Cardiac fibroblast (primary cell): ENCODE results near the gene PREX1.
A peak's percentile ranks its signal among the peaks of the same experiment; 100 is the strongest.

ENCODE experiments used
- DNase-seq, 2 donors: peaks; one replicate each; pipeline versions ENCODE4 v3.0.0 to v3.0.0-alpha.2; 2010; ENCODE audit warnings: low read depth in 2 of 2
- H3K4me3 ChIP-seq, 2 donors: replicated peaks in 1 of 2; 1 replicate in 1 of 2; 2 replicates in 1 of 2; pipeline ENCODE4 v1.5.1; 2011; ENCODE audit warnings: low read depth in 2 of 2, low read length in 2 of 2, mild to moderate bottlenecking in 2 of 2, moderate library complexity in 1 of 2
- CTCF ChIP-seq: IDR thresholded peaks from one replicate; pipeline ENCODE4 v1.5.1; 2011; ENCODE audit warnings: low read depth, mild to moderate bottlenecking, low read length, inconsistent platforms

PREX1 gene

DNA sequence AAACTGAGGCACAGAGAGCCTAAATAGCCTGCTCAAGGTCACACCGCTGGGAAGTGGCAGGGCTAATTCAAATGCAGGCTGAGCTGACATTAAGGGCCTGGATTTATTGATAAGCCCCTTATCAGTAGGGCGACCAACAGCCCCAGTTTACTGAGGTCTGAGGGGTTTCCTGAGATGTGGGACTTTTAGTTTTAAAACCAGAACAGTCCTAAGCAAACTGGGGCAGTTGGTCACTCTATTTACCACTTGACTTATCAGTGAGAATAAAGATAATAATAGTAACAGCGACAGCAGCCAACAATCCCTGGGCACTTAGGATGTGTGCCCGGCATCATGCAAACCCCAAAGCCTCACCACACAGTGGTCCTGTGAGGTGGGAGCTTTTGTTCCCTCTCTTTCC, 27.6 kb downstream of the PREX1 start:
- H3K4me3 ChIP-seq = no peak overlapping the region
- no peak for DNase-seq
- TF ChIP-seq CTCF = no peak

DNA sequence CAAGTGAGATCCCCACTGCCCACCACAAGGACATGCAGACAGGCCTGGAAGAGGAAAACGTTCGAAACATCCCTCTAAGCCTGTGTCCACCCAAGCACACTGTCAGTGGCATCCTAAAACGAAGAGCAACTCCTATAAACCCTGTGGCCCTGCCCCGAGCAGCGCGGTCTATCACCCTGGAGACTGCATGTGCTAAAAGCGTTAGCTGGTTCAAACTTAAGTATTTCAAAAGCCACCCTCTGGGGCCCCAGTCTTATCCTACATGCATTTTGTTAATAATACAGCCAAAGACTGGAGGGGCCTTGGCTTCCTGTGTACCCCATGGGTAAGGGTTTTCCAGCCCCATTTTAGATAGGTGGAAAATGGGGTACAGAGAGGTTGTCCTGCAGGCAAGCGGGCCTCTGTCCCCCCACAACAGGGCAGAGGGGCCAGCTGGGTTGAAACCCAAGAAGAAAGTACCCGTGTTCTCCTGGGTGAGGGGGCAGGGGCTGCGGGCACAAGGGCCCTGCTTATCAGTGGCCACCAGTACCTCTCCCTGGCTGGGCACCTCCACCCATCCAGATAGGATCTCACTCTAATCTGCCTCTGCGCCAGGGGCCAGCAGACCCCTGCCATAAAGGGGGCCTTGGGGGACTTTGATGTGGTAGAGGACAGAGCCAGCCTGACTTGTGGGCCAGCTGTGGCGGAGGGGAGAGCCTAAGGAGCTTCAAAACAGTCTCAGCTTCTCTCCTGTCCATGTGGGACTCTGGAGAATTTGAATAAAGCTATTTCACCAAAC, 28.3 kb downstream of the PREX1 start:
- H3K4me3 ChIP-seq = no peak overlapping the region
- no peak for TF ChIP-seq CTCF

DNA sequence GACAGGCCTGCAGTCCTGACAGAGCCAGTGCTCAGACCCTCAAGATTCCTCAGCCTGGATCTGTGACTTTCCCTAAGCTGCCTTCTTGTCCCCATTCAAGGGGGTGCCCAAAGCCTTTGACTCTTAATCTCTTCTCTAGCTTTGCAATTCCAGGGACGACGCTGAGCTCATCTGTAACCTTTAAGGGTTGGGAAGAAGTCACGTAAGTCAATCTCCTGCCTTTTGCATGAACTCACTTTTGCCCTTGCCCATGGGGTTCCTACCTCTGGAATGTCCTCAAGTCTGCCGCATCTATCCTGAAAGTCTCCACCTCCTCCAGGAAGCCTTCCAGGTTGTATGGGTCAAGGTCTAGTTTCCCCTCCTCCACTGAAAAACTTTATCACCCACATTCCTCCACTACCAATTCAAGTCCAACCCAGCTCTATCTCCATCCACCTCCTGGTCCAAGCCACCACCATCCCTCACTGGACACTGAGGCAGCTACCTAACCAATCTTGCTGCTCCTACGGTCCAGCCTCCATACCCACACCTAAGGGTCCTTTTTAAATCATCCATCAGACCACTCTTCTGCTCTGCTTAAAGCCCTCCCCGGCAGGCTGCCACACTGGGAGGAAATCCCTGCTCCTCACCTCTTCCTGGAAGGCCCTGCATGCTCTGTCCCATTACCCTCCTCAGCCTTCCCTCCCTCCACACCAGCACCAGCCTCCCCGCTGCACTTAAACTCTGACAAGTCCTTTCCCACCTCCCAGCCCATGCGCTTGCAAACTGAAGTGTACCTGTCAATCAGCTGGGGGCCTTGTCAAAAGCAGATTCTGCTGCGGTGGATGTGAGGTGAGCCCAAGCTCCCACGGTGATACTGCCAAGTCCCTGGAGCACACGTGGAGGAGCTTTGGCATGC, 29.7 kb downstream of the PREX1 start:
- DNase-seq = no peak
- no peak for TF ChIP-seq CTCF
- no peak overlapping the region for H3K4me3 ChIP-seq

More for the DNA sequence above, 28.3 kb downstream of the PREX1 start:
- no peak for DNase-seq

- no peak overlapping the region for H3K4me3 ChIP-seq
- no peak for DNase-seq
- TF ChIP-seq CTCF = no peak
Measured at GRCh38 chr20:48797275-48797825, 30.4 kb downstream of the PREX1 start.

- peak in 1 of 2 donors; percentile 17 for DNase-seq
- no peak for TF ChIP-seq CTCF
Measured at GRCh38 chr20:48795732-48796131, 32.1 kb downstream of the PREX1 start.

GRCh38 chr20:48794816-48795457, 32.9 kb downstream of the PREX1 start:
- DNase-seq = no peak
- TF ChIP-seq CTCF = no peak
- no peak overlapping the region for H3K4me3 ChIP-seq

More at GRCh38 chr20:48795732-48796131, 32.1 kb downstream of the PREX1 start:
- H3K4me3 ChIP-seq = no peak overlapping the region
